Neural cell (in vitro differentiated cells): ENCODE data around the gene CFAP52. TPM values are rescaled to one million over a fixed set of nuclear protein-coding genes. Genes with fewer than 3 reads are reported as not detected.
"Not testable (repeated sequence)": the region's sequence is repeated elsewhere in the genome, so short reads cannot be mapped to it uniquely, and the experiment has no call there.

Experiments used
- H2AFZ ChIP-seq: fragments of 200-600, 300-800 bp; sonication (generic), shearing (Covaris generic); 2 replicates; pipeline ENCODE4 v1.6.0; 2014; ENCODE audit warnings: low read depth, mild to moderate bottlenecking, antibody characterized with exemption, low read length, moderate library complexity
- H3F3A ChIP-seq: fragments of 200-600 bp; shearing (Covaris generic); 2 replicates; pipeline ENCODE4 v1.6.1; 2016; ENCODE audit warnings: mild to moderate bottlenecking, moderate library complexity, mixed read lengths, antibody characterized with exemption, low read length; ENCODE audit not compliant: insufficient read depth, poor library complexity, severe bottlenecking
- H3K27ac ChIP-seq: fragments of 200-600, 300-800 bp; sonication (generic), shearing (Covaris generic); 2 replicates; pipeline ENCODE4 v1.5.1; 2014; ENCODE audit warnings: mild to moderate bottlenecking, low read length, moderate library complexity
- H3K27me3 ChIP-seq: fragments of 300-800, 200-600 bp; sonication (generic), shearing (Covaris generic); 2 replicates; pipeline ENCODE4 v1.6.0; 2014; ENCODE audit warnings: mild to moderate bottlenecking, low read depth, low read length, moderate library complexity; ENCODE audit not compliant: insufficient read depth
- H3K36me3 ChIP-seq: fragments of 300-800, 200-600 bp; sonication (generic), shearing (Covaris generic); 2 replicates; pipeline ENCODE4 v1.5.1; 2014; ENCODE audit warnings: mild to moderate bottlenecking, antibody characterized with exemption, low read length, moderate library complexity; ENCODE audit not compliant: insufficient read depth
- H3K4me2 ChIP-seq: fragments of 300-800, 200-600 bp; sonication (generic), shearing (Covaris generic); 2 replicates; pipeline ENCODE4 v1.6.0; 2014; ENCODE audit warnings: mild to moderate bottlenecking, low read length
- H3K4me3 ChIP-seq: fragments of 300-800, 200-600 bp; sonication (generic), shearing (Covaris generic); 2 replicates; pipeline ENCODE4 v1.5.1; 2014; ENCODE audit warnings: mild to moderate bottlenecking, low read length, moderate library complexity
- H3K79me2 ChIP-seq: fragments of 200-600 bp; shearing (Covaris generic); replicated peaks from 2 replicates; pipeline ENCODE4 v1.6.0; 2014; ENCODE audit warnings: mild to moderate bottlenecking, low read length, moderate library complexity; ENCODE audit not compliant: insufficient read depth
- H3K9ac ChIP-seq: fragments of 300-800, 200-600 bp; sonication (generic), shearing (Covaris generic); 2 replicates; pipeline ENCODE4 v1.6.1; 2016; ENCODE audit warnings: mild to moderate bottlenecking, low read length, mixed read lengths
- H3K9me2 ChIP-seq: fragments of 200-600 bp; shearing (Covaris generic); 2 replicates; pipeline ENCODE4 v1.6.1; 2016; ENCODE audit warnings: mild to moderate bottlenecking, low read length, mixed read lengths; ENCODE audit not compliant: insufficient read depth
- H3K9me3 ChIP-seq: fragments of 200-600, 300-800 bp; sonication (generic), shearing (Covaris generic); 2 replicates; pipeline ENCODE4 v1.6.1; 2016; ENCODE audit warnings: mild to moderate bottlenecking, mixed run types, low read length, moderate library complexity, mixed read lengths
- H4K20me1 ChIP-seq: fragments of 200-600 bp; shearing (Covaris generic); 2 replicates; pipeline ENCODE4 v1.6.1; 2016; ENCODE audit warnings: mild to moderate bottlenecking, mixed run types; ENCODE audit not compliant: insufficient read depth
- CTCF ChIP-seq: fragments of 450-650 bp; IDR thresholded peaks from 2 replicates; pipeline ENCODE4 v1.5.1; 2014; ENCODE audit warnings: antibody characterized with exemption, mild to moderate bottlenecking, moderate library complexity; ENCODE audit not compliant: poor library complexity, severe bottlenecking
- EP300 ChIP-seq: fragments of 450-650 bp; conservative IDR thresholded peaks from 2 replicates; pipeline ENCODE4 v1.6.1; 2014; ENCODE audit warnings: antibody characterized with exemption, mild to moderate bottlenecking, moderate library complexity; ENCODE audit not compliant: poor library complexity, severe bottlenecking
- EZH2 ChIP-seq: fragments of 200-600, 300-800 bp; shearing (Covaris generic), sonication (generic); IDR thresholded peaks from 2 replicates; pipeline ENCODE4 v1.6.1; 2014; ENCODE audit warnings: antibody characterized with exemption, low read length, borderline replicate concordance, mild to moderate bottlenecking; ENCODE audit not compliant: insufficient read depth, poor library complexity, severe bottlenecking
- MXI1 ChIP-seq: fragments of 450-650 bp; conservative IDR thresholded peaks from 2 replicates; pipeline ENCODE4 v1.6.1; 2014; ENCODE audit warnings: antibody characterized with exemption, mild to moderate bottlenecking; ENCODE audit not compliant: poor library complexity, severe bottlenecking
- POLR2AphosphoS5 ChIP-seq: IDR thresholded peaks from 2 replicates; pipeline ENCODE4 v1.6.1; 2012
- RAD21 ChIP-seq: fragments of 450-650 bp; conservative IDR thresholded peaks from 2 replicates; pipeline ENCODE4 v1.6.1; 2014; ENCODE audit warnings: antibody characterized with exemption, mild to moderate bottlenecking, moderate library complexity
- REST ChIP-seq: IDR thresholded peaks from 2 replicates; pipeline ENCODE4 v1.6.1; 2012; ENCODE audit warnings: borderline replicate concordance
- SMC3 ChIP-seq: fragments of 450-650 bp; conservative IDR thresholded peaks from 2 replicates; pipeline ENCODE4 v1.6.1; 2014; ENCODE audit warnings: antibody characterized with exemption, mild to moderate bottlenecking, moderate library complexity; ENCODE audit not compliant: poor library complexity
- TAF1 ChIP-seq: IDR thresholded peaks from 2 replicates; pipeline ENCODE4 v1.6.1; 2012; ENCODE audit warnings: low read depth
- polyA plus RNA-seq: library from polyadenylated mRNA; depleted of rRNA; stranded (reverse); fragments of >200 nt; gene quantifications from 2 replicates; pipeline ENCODE4 v1.2.3, GENCODE V29; 2014

Gene CFAP52
- polyA plus RNA-seq, 1 donor from 2014 or later = 1.9 TPM

GRCh38 chr17:9661027-9661426 is 84.6 kb downstream of the CFAP52 start:
- no peaks in the 10 kb centered on the region for H3K36me3 ChIP-seq
- H3K4me2 ChIP-seq = no peak overlapping the region
- H3K9ac ChIP-seq = no peak overlapping the region
- H3K27me3 ChIP-seq = no peaks in the 10 kb centered on the region
- H3F3A ChIP-seq = no peaks in the 10 kb centered on the region
- no peak overlapping the region for H3K27ac ChIP-seq
- no peak for TF ChIP-seq CTCF
- TF ChIP-seq REST = no peak
- TF ChIP-seq POLR2AphosphoS5 = no peak
- no peak for TF ChIP-seq RAD21
- no peak for TF ChIP-seq EZH2
- no peak for TF ChIP-seq SMC3
- no peak for TF ChIP-seq EP300
- TF ChIP-seq TAF1 = no peak
- TF ChIP-seq MXI1 = no peak
- H3K9me2 ChIP-seq = no peaks in the 10 kb centered on the region
- H3K79me2 ChIP-seq = no peaks in the 10 kb centered on the region
- no peaks in the 10 kb centered on the region for H3K9me3 ChIP-seq
- no peak overlapping the region for H3K4me3 ChIP-seq
- H2AFZ ChIP-seq = no peak overlapping the region
- no peaks in the 10 kb centered on the region for H4K20me1 ChIP-seq

GRCh38 chr17:9663511-9663910 is 87.1 kb downstream of the CFAP52 start:
- not testable (repeated sequence) for H3K27ac ChIP-seq, H3K4me3 ChIP-seq, H4K20me1 ChIP-seq, H3F3A ChIP-seq, H2AFZ ChIP-seq, H3K36me3 ChIP-seq, H3K9ac ChIP-seq, H3K27me3 ChIP-seq, H3K4me2 ChIP-seq, H3K79me2 ChIP-seq, H3K9me2 ChIP-seq, H3K9me3 ChIP-seq

GRCh38 chr17:9666461-9667050 is 90.1 kb downstream of the CFAP52 start:
- no peaks in the 10 kb centered on the region for H3K79me2 ChIP-seq
- no peak overlapping the region for H3K9ac ChIP-seq
- no peak for TF ChIP-seq MXI1
- TF ChIP-seq POLR2AphosphoS5 = no peak
- TF ChIP-seq TAF1 = no peak
- TF ChIP-seq REST = no peak
- no peak for TF ChIP-seq SMC3
- no peak for TF ChIP-seq RAD21
- no peak for TF ChIP-seq CTCF
- TF ChIP-seq EP300 = no peak
- TF ChIP-seq EZH2 = no peak
- no peaks in the 10 kb centered on the region for H3K27me3 ChIP-seq
- H3K9me3 ChIP-seq = no peaks in the 10 kb centered on the region
- H2AFZ ChIP-seq = no peak overlapping the region
- no peaks in the 10 kb centered on the region for H3K36me3 ChIP-seq
- no peak overlapping the region for H3K4me2 ChIP-seq
- H4K20me1 ChIP-seq = no peaks in the 10 kb centered on the region
- H3K27ac ChIP-seq = no peak overlapping the region
- no peak overlapping the region for H3K4me3 ChIP-seq
- no peaks in the 10 kb centered on the region for H3K9me2 ChIP-seq
- H3F3A ChIP-seq = no peaks in the 10 kb centered on the region
